GM18517 (cell line): ENCODE measurements around the gene TAF7L.

Experiments
- ATAC-seq: cut with Tn5 transposase; IDR thresholded peaks from one replicate; pipeline ENCODE4 v1.9.1; 2021; ENCODE audit warnings: mild to moderate bottlenecking, moderate library complexity; ENCODE audit not compliant: unreplicated experiment

TAF7L gene

GRCh38 chrX:101223226-101223625 lies 67.9 kb downstream of the TAF7L start:
- no peak for ATAC-seq

DNA sequence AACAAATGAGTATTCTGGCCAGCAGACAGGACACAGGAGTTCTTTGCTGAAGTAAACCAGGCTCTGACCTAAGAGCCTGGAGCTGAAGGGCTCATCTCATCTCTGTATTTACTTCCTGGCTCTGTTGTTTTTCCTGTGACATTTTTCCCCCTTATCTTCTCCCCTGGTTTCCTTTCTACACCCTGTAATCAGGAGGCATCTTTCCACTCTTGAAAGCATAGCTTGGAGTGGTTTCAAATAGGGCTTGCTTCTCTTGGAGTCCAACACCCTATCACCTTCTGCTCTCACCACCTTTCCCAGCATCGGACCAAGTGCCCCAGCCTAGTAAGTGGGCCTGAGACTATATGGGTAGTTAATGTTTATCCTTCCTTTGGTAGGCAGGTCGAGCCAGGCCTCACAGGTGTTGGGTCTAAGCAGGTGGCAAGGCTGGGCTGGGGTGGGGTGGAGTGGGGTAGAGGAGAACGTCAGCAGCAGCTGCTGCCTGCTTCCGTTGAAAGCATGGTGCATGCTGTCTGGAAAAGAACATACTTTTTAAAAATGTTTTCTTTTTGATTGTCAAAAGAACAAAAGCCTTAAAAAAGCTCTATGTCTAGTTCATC lies 70.4 kb downstream of the TAF7L start:
- ATAC-seq, result no peak

DNA sequence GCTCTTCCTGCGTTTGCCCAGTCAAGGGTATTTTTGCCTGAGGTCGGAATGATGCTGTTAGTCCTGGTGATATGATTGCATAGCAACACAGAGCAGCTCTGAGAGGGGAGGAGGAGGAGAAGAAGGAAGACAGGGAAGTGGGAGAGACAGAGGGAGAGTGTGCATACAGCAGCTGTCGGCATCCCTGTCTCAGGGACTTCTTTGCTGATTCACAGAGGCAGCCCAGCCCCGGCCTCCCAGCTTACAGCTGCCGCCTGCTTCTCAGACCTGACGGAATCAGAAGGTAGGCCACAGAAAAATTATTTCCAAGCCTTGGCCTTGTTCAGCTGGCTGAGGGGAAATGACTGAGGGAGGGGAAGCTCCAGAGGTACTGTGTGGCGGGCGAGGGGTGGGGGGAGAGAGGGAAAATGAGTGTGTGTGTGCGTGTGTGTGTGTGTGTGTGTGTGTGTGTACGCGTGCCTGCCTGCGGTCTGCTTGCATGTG lies 71.2 kb downstream of the TAF7L start:
- ATAC-seq, result no peak

DNA sequence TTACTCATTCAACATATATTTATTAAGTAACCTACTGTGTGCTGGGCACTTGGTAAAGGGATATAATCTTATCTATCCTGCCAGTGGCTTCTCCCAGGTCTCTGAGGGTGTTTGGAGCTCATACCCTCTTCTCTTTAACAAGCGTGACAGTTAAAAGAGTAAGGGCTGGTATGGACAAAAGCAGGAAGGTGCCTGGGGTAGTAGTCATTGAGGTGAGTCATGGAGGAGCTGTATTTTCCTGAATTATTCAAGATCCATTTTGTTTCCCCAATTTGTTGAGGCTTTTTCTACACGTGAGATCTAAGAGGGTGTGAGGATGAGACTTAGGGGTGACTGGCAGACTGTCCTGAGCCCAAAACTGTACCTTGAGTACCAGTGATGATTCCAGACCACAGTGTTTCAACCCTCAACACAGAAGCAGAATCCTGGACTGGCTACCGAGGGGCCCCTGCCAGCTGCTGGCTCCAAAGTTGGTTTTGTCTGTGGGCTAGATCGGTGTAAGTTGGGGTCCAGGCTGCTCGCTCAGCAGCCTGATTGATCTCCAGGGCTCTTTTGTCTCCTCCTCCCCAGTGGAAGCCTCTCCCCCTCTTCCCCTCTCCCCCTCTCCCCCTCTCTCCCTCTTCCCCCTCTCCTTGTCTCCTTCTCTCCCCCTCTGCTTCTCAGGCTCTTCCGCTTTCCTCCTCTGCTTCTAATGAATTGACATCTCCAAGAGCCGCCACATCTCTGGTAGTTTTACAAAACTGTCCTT lies 71.8 kb downstream of the TAF7L start, which contains the start of gene DRP2:
Gene DRP2 (plus strand): TSS at position 671 of the 748 bp plus-strand sequence. CDS start 11,862 bp downstream, outside the sequence.
- no peak for ATAC-seq
